ENCODE data around the gene GALNT10. TPM values are rescaled to one million over a fixed set of nuclear protein-coding genes. Genes with fewer than 3 reads are reported as not detected.
A peak's percentile ranks its signal among the peaks of the same experiment; 100 is the strongest.

The GALNT10 gene
- polyA plus RNA-seq, 2 of the 4 experiments (the other 2 are of a cell fraction): 110 to 156 TPM

DNA sequence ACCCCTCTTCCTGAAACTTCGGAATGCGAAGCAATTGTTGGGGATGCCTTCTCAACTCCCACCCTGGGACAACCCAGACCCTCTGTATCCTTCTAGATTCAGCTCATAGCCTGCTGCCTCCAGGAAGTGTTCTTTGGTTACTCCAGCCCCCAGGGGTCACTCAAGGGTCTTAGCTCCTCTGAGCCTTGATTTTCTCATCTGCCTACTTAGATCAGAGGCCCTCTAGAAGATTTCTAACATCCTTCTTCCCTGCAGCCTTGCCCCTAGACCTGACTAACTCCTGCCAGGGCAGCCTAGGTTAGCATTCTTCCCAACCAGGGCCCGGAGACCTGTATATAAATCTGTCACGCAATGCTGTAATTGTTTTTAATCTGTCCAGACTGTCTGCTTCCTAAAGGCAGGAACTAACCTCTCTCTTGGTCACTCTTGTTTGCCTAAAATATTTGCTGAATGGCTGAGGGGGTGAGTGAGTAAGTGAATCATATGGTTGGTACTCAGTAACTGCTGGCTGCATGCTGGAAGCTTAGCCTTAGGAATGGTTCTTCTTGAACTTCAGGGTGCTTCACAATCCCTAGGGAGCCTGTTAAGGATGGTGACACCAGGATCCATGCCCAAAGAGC lies 8.2 kb downstream of the GALNT10 start (continued):
- TF ChIP-seq MAFK (IDR thresholded peaks at IDR 0.05; ENCODE audit: partially characterized antibody) (peak; percentile 78), HEYL (CRISPR knock-in tag; IDR thresholded peaks at IDR 0.05) (no peak), JUN (IDR thresholded peaks at IDR 0.05) (peak; percentile 83 to 85; a peak in 4 of 5 replicates), ZFP36 (IDR thresholded peaks at IDR 0.05; ENCODE audit: borderline replicate concordance, partially characterized antibody) (no peak), ZNF302 (CRISPR knock-in tag; IDR thresholded peaks at IDR 0.05) (no peak), NR3C1 (IDR thresholded peaks at IDR 0.05) (no peak), FOSB (CRISPR knock-in tag; IDR thresholded peaks at IDR 0.05) (no peak), SMC3 (IDR thresholded peaks at IDR 0.05) (no peak; the same call in 2 of the 3 replicates), JUNB (IDR thresholded peaks at IDR 0.05) (peak; percentile 84), POLR2AphosphoS2 (conservative IDR thresholded peaks at IDR 0.05; ENCODE audit: low read length) (no peak), POLR2A (IDR thresholded peaks at IDR 0.05; ENCODE audit: low read length) (no peak), KDM5A (IDR thresholded peaks at IDR 0.05) (no peak), CBX8 (IDR thresholded peaks at IDR 0.05) (no peak), HOXA7 (CRISPR knock-in tag; IDR thresholded peaks at IDR 0.05) (no peak), GATA3 (IDR thresholded peaks at IDR 0.05; ENCODE audit: borderline replicate concordance) (peak; percentile 94), CHD2 (IDR thresholded peaks at IDR 0.05; ENCODE audit: low read length, partially characterized antibody) (no peak), CHD4 (IDR thresholded peaks at IDR 0.05; ENCODE audit: borderline replicate concordance) (no peak), RAD21 (conservative IDR thresholded peaks at IDR 0.05 in 1 of 2, IDR thresholded peaks at IDR 0.05 in 1 of 2) (peak; percentile 21 to 37), CEBPB (IDR thresholded peaks at IDR 0.05) (peak in 1 of 2 experiments; percentile 75; a peak in 3 of 4 replicates), TFCP2L1 (CRISPR knock-in tag; IDR thresholded peaks at IDR 0.05) (no peak), EHMT2 (IDR thresholded peaks at IDR 0.05; ENCODE audit: low read depth) (no peak), MYC (IDR thresholded peaks at IDR 0.05; ENCODE audit: borderline replicate concordance, low read length) (no peak)
- TF ChIP-seq, protein P1, sequence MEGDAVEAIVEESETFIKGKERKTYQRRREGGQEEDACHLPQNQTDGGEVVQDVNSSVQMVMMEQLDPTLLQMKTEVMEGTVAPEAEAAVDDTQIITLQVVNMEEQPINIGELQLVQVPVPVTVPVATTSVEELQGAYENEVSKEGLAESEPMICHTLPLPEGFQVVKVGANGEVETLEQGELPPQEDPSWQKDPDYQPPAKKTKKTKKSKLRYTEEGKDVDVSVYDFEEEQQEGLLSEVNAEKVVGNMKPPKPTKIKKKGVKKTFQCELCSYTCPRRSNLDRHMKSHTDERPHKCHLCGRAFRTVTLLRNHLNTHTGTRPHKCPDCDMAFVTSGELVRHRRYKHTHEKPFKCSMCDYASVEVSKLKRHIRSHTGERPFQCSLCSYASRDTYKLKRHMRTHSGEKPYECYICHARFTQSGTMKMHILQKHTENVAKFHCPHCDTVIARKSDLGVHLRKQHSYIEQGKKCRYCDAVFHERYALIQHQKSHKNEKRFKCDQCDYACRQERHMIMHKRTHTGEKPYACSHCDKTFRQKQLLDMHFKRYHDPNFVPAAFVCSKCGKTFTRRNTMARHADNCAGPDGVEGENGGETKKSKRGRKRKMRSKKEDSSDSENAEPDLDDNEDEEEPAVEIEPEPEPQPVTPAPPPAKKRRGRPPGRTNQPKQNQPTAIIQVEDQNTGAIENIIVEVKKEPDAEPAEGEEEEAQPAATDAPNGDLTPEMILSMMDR (IDR thresholded peaks at IDR 0.05): no peak
- TF ChIP-seq, protein P2, sequence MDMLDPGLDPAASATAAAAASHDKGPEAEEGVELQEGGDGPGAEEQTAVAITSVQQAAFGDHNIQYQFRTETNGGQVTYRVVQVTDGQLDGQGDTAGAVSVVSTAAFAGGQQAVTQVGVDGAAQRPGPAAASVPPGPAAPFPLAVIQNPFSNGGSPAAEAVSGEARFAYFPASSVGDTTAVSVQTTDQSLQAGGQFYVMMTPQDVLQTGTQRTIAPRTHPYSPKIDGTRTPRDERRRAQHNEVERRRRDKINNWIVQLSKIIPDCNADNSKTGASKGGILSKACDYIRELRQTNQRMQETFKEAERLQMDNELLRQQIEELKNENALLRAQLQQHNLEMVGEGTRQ (IDR thresholded peaks at IDR 0.05): no peak
- TF ChIP-seq, protein P3, sequence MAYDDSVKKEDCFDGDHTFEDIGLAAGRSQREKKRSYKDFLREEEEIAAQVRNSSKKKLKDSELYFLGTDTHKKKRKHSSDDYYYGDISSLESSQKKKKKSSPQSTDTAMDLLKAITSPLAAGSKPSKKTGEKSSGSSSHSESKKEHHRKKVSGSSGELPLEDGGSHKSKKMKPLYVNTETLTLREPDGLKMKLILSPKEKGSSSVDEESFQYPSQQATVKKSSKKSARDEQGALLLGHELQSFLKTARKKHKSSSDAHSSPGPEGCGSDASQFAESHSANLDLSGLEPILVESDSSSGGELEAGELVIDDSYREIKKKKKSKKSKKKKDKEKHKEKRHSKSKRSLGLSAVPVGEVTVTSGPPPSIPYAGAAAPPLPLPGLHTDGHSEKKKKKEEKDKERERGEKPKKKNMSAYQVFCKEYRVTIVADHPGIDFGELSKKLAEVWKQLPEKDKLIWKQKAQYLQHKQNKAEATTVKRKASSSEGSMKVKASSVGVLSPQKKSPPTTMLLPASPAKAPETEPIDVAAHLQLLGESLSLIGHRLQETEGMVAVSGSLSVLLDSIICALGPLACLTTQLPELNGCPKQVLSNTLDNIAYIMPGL (CRISPR knock-in tag; IDR thresholded peaks at IDR 0.05; ENCODE audit: borderline replicate concordance): no peak
- TF ChIP-seq, protein P4, sequence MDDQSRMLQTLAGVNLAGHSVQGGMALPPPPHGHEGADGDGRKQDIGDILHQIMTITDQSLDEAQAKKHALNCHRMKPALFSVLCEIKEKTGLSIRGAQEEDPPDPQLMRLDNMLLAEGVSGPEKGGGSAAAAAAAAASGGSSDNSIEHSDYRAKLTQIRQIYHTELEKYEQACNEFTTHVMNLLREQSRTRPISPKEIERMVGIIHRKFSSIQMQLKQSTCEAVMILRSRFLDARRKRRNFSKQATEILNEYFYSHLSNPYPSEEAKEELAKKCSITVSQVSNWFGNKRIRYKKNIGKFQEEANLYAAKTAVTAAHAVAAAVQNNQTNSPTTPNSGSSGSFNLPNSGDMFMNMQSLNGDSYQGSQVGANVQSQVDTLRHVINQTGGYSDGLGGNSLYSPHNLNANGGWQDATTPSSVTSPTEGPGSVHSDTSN (IDR thresholded peaks at IDR 0.05): peak; percentile 70
- TF ChIP-seq, protein P5, sequence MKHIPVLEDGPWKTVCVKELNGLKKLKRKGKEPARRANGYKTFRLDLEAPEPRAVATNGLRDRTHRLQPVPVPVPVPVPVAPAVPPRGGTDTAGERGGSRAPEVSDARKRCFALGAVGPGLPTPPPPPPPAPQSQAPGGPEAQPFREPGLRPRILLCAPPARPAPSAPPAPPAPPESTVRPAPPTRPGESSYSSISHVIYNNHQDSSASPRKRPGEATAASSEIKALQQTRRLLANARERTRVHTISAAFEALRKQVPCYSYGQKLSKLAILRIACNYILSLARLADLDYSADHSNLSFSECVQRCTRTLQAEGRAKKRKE (CRISPR knock-in tag; IDR thresholded peaks at IDR 0.05; ENCODE audit: low read depth): no peak
